Measurements from ENCODE around the gene MTA2.
"Not testable (repeated sequence)": the region's sequence is repeated elsewhere in the genome, so short reads cannot be mapped to it uniquely, and the experiment has no call there.

The MTA2 gene

GRCh38 chr11:62591448-62592145, 10.1 kb downstream of the MTA2 start, which contains the start of gene TUT1:
Gene TUT1, minus strand, starts transcription at chr11:62591523. Its CDS starts 38 bp downstream, at chr11:62591485.
- Histone ChIP-seq H3K4me1 (ENCODE audit: control insufficient read depth, insufficient read depth, low read length) (peaks cover 27% of the 10 kb centered on the region), H3K27me3 (ENCODE audit: control insufficient read depth in 1 of 2, insufficient read depth in 2 of 2, low read length in 2 of 2) (no peaks in the 10 kb centered on the region), H3K9me3 (ENCODE audit: control insufficient read depth in 2 of 2, low read length in 2 of 2) (no peaks in the 10 kb centered on the region), H3K27ac (ENCODE audit: low read length) (peak within 1 kb of the TSS; percentile 96), H3K4me3 (ENCODE audit: low read length in 2 of 2) (peak within 1 kb of the TSS; percentile 87 to 98), H3K36me3 (ENCODE audit: control insufficient read depth in 2 of 2, insufficient read depth in 2 of 2, low read length in 2 of 2) (peaks cover 35 to 43% of the 10 kb centered on the region in 2 donors), H3K9ac (ENCODE audit: low read length in 2 of 2) (peak within 1 kb of the TSS; percentile 97 to 99)

GRCh38 chr11:62588966-62589637, 12.6 kb downstream of the MTA2 start:
- Histone ChIP-seq H3K36me3 (ENCODE audit: control insufficient read depth in 2 of 2, insufficient read depth in 2 of 2, low read length in 2 of 2) (peaks cover 21 to 24% of the 10 kb centered on the region in 2 donors), H3K27me3 (ENCODE audit: control insufficient read depth in 1 of 2, insufficient read depth in 2 of 2, low read length in 2 of 2) (no peaks in the 10 kb centered on the region), H3K9me3 (ENCODE audit: control insufficient read depth in 2 of 2, low read length in 2 of 2) (no peaks in the 10 kb centered on the region), H3K9ac (ENCODE audit: low read length in 2 of 2) (no peak overlapping the region), H3K4me1 (ENCODE audit: control insufficient read depth, insufficient read depth, low read length) (peaks cover 27% of the 10 kb centered on the region), H3K4me3 (ENCODE audit: low read length in 2 of 2) (no peak overlapping the region), H3K27ac (ENCODE audit: low read length) (no peak overlapping the region)

GRCh38 chr11:62585356-62585755, 16.3 kb downstream of the MTA2 start:
- H3K27me3 ChIP-seq (ENCODE audit: control insufficient read depth in 1 of 2, insufficient read depth in 2 of 2, low read length in 2 of 2); H3K27ac ChIP-seq (ENCODE audit: low read length); H3K4me1 ChIP-seq (ENCODE audit: control insufficient read depth, insufficient read depth, low read length); H3K9me3 ChIP-seq (ENCODE audit: control insufficient read depth in 2 of 2, low read length in 2 of 2); H3K9ac ChIP-seq (ENCODE audit: low read length in 2 of 2); H3K4me3 ChIP-seq (ENCODE audit: low read length in 2 of 2): not testable (repeated sequence)
- peaks cover 28 to 34% of the 10 kb centered on the region in 2 donors for H3K36me3 ChIP-seq (ENCODE audit: control insufficient read depth in 2 of 2, insufficient read depth in 2 of 2, low read length in 2 of 2)

- not testable (repeated sequence) for H3K27ac ChIP-seq (ENCODE audit: low read length); H3K4me3 ChIP-seq (ENCODE audit: low read length in 2 of 2); H3K9me3 ChIP-seq (ENCODE audit: control insufficient read depth in 2 of 2, low read length in 2 of 2); H3K9ac ChIP-seq (ENCODE audit: low read length in 2 of 2); H3K27me3 ChIP-seq (ENCODE audit: control insufficient read depth in 1 of 2, insufficient read depth in 2 of 2, low read length in 2 of 2); H3K4me1 ChIP-seq (ENCODE audit: control insufficient read depth, insufficient read depth, low read length)
- H3K36me3 ChIP-seq (ENCODE audit: control insufficient read depth in 2 of 2, insufficient read depth in 2 of 2, low read length in 2 of 2): peaks cover 23 to 39% of the 10 kb centered on the region in 2 donors
Observed at GRCh38 chr11:62581735-62582134, 19.9 kb downstream of the MTA2 start.

GRCh38 chr11:62580959-62581715, 20.5 kb downstream of the MTA2 start:
- H3K4me1 ChIP-seq (ENCODE audit: control insufficient read depth, insufficient read depth, low read length): peaks cover 5% of the 10 kb centered on the region
- no peaks in the 10 kb centered on the region for H3K27me3 ChIP-seq (ENCODE audit: control insufficient read depth in 1 of 2, insufficient read depth in 2 of 2, low read length in 2 of 2)
- peaks cover 29 to 36% of the 10 kb centered on the region in 2 donors for H3K36me3 ChIP-seq (ENCODE audit: control insufficient read depth in 2 of 2, insufficient read depth in 2 of 2, low read length in 2 of 2)

GRCh38 chr11:62579252-62579651, 22.4 kb downstream of the MTA2 start:
- Histone ChIP-seq H3K9me3 (ENCODE audit: control insufficient read depth in 2 of 2, low read length in 2 of 2) (no peaks in the 10 kb centered on the region), H3K27ac (ENCODE audit: low read length) (no peak overlapping the region), H3K9ac (ENCODE audit: low read length in 2 of 2) (no peak overlapping the region), H3K36me3 (ENCODE audit: control insufficient read depth in 2 of 2, insufficient read depth in 2 of 2, low read length in 2 of 2) (peaks cover 26 to 30% of the 10 kb centered on the region in 2 donors), H3K4me1 (ENCODE audit: control insufficient read depth, insufficient read depth, low read length) (peaks cover 24% of the 10 kb centered on the region), H3K27me3 (ENCODE audit: control insufficient read depth in 1 of 2, insufficient read depth in 2 of 2, low read length in 2 of 2) (no peaks in the 10 kb centered on the region), H3K4me3 (ENCODE audit: low read length in 2 of 2) (no peak overlapping the region)

More at GRCh38 chr11:62580959-62581715, 20.5 kb downstream of the MTA2 start:
- Histone ChIP-seq H3K9ac (ENCODE audit: low read length in 2 of 2) (peak overlapping the region in 1 of 2 donors; percentile 29), H3K4me3 (ENCODE audit: low read length in 2 of 2) (no peak overlapping the region), H3K9me3 (ENCODE audit: control insufficient read depth in 2 of 2, low read length in 2 of 2) (no peaks in the 10 kb centered on the region), H3K27ac (ENCODE audit: low read length) (no peak overlapping the region)

GRCh38 chr11:62578541-62578940, 23.1 kb downstream of the MTA2 start:
- H3K9me3 ChIP-seq (ENCODE audit: control insufficient read depth in 2 of 2, low read length in 2 of 2): no peaks in the 10 kb centered on the region
- no peak overlapping the region for H3K27ac ChIP-seq (ENCODE audit: low read length)
- H3K36me3 ChIP-seq (ENCODE audit: control insufficient read depth in 2 of 2, insufficient read depth in 2 of 2, low read length in 2 of 2): peaks cover 23 to 27% of the 10 kb centered on the region in 2 donors
- H3K4me1 ChIP-seq (ENCODE audit: control insufficient read depth, insufficient read depth, low read length): peaks cover 25% of the 10 kb centered on the region
- H3K27me3 ChIP-seq (ENCODE audit: control insufficient read depth in 1 of 2, insufficient read depth in 2 of 2, low read length in 2 of 2): no peaks in the 10 kb centered on the region
- no peak overlapping the region for H3K9ac ChIP-seq (ENCODE audit: low read length in 2 of 2)
- no peak overlapping the region for H3K4me3 ChIP-seq (ENCODE audit: low read length in 2 of 2)

- Histone ChIP-seq H3K9me3 (ENCODE audit: control insufficient read depth in 2 of 2, low read length in 2 of 2) (no peaks in the 10 kb centered on the region), H3K9ac (ENCODE audit: low read length in 2 of 2) (peak overlapping the region in 1 of 2 donors; percentile 51), H3K27ac (ENCODE audit: low read length) (peak overlapping the region; percentile 37), H3K27me3 (ENCODE audit: control insufficient read depth in 1 of 2, insufficient read depth in 2 of 2, low read length in 2 of 2) (no peaks in the 10 kb centered on the region), H3K36me3 (ENCODE audit: control insufficient read depth in 2 of 2, insufficient read depth in 2 of 2, low read length in 2 of 2) (peaks cover 22 to 26% of the 10 kb centered on the region in 2 donors), H3K4me3 (ENCODE audit: low read length in 2 of 2) (no peak overlapping the region), H3K4me1 (ENCODE audit: control insufficient read depth, insufficient read depth, low read length) (peaks cover 37% of the 10 kb centered on the region)
Observed at GRCh38 chr11:62577046-62577714, 24.5 kb downstream of the MTA2 start.

GRCh38 chr11:62575837-62576236, 25.8 kb downstream of the MTA2 start:
- Histone ChIP-seq H3K27me3 (ENCODE audit: control insufficient read depth in 1 of 2, insufficient read depth in 2 of 2, low read length in 2 of 2) (no peaks in the 10 kb centered on the region), H3K9ac (ENCODE audit: low read length in 2 of 2) (no peak overlapping the region), H3K4me3 (ENCODE audit: low read length in 2 of 2) (no peak overlapping the region), H3K36me3 (ENCODE audit: control insufficient read depth in 2 of 2, insufficient read depth in 2 of 2, low read length in 2 of 2) (peaks cover 22 to 28% of the 10 kb centered on the region in 2 donors), H3K27ac (ENCODE audit: low read length) (peak overlapping the region; percentile 91), H3K9me3 (ENCODE audit: control insufficient read depth in 2 of 2, low read length in 2 of 2) (no peaks in the 10 kb centered on the region), H3K4me1 (ENCODE audit: control insufficient read depth, insufficient read depth, low read length) (peaks cover 37% of the 10 kb centered on the region)

- Histone ChIP-seq H3K27ac (ENCODE audit: low read length) (peak overlapping the region; percentile 91), H3K36me3 (ENCODE audit: control insufficient read depth in 2 of 2, insufficient read depth in 2 of 2, low read length in 2 of 2) (peaks cover 27 to 31% of the 10 kb centered on the region in 2 donors), H3K4me3 (ENCODE audit: low read length in 2 of 2) (peak overlapping the region; percentile 91 to 97), H3K9me3 (ENCODE audit: control insufficient read depth in 2 of 2, low read length in 2 of 2) (no peaks in the 10 kb centered on the region), H3K27me3 (ENCODE audit: control insufficient read depth in 1 of 2, insufficient read depth in 2 of 2, low read length in 2 of 2) (no peaks in the 10 kb centered on the region), H3K9ac (ENCODE audit: low read length in 2 of 2) (peak overlapping the region; percentile 89 to 95), H3K4me1 (ENCODE audit: control insufficient read depth, insufficient read depth, low read length) (peaks cover 37% of the 10 kb centered on the region)
Observed at GRCh38 chr11:62575156-62575555, 26.5 kb downstream of the MTA2 start.

Measured in stomach smooth muscle (tissue), 2 donors.